A549 (cell line): ENCODE data around the gene CETP.

Experiments
- CHD2 ChIP-seq: fragments of 150-350 bp; IDR thresholded peaks from 2 replicates; pipeline ENCODE4 v1.6.1; 2014; ENCODE audit warnings: low read length; ENCODE audit not compliant: partially characterized antibody
- EP300 ChIP-seq, 2 experiments: fragments of >200 bp; sonication (Bioruptor Twin); formaldehyde crosslinking; IDR thresholded peaks; 2 replicates in 1 of 2; 3 replicates in 1 of 2; pipeline ENCODE4 v1.6.1; 2016 to 2017
- NFE2L2 ChIP-seq: fragments of 150-350 bp; conservative IDR thresholded peaks from 2 replicates; pipeline ENCODE4 v1.6.1; 2014; ENCODE audit warnings: low read length
- NR3C1 ChIP-seq: fragments of >200 bp; sonication (Bioruptor Twin); formaldehyde crosslinking; IDR thresholded peaks from 3 replicates; pipeline ENCODE4 v1.6.1; 2017
- PHF8 ChIP-seq: fragments of 200-600 bp; sonication (generic); IDR thresholded peaks from 2 replicates; pipeline ENCODE4 v1.6.1; 2016; ENCODE audit warnings: low read depth, mild to moderate bottlenecking, antibody characterized with exemption, moderate library complexity, borderline replicate concordance
- POLR2A ChIP-seq: IDR thresholded peaks from 2 replicates; pipeline ENCODE4 v1.6.1; 2012; ENCODE audit warnings: mild to moderate bottlenecking, low read length
- POLR2AphosphoS2 ChIP-seq: conservative IDR thresholded peaks from 2 replicates; pipeline ENCODE4 v1.6.1; 2012; ENCODE audit warnings: low read length, improper control_type of control experiment, inconsistent platforms
- RCOR1 ChIP-seq: fragments of 150-350 bp; IDR thresholded peaks from 2 replicates; pipeline ENCODE4 v1.6.1; 2014; ENCODE audit warnings: antibody characterized with exemption, low read length, low read depth
- SMC3 ChIP-seq: fragments of >200 bp; sonication (Bioruptor Twin); formaldehyde crosslinking; IDR thresholded peaks from 3 replicates; pipeline ENCODE4 v1.6.1; 2018; ENCODE audit warnings: inconsistent platforms
- SREBF2 ChIP-seq: fragments of 450-650 bp; IDR thresholded peaks from 2 replicates; pipeline ENCODE4 v1.6.1; 2014; ENCODE audit warnings: mild to moderate bottlenecking, moderate library complexity
- ZSCAN20 ChIP-seq: fragments of 250-450 bp; sonication (Bioruptor Pico); IDR thresholded peaks from 2 replicates; pipeline ENCODE4 v1.8.0; 2022; ENCODE audit warnings: mild to moderate bottlenecking, moderate library complexity
- TF ChIP-seq, protein P1 (sequence below): fragments of >200 bp; sonication (Bioruptor Twin); formaldehyde crosslinking; IDR thresholded peaks from 3 replicates; pipeline ENCODE4 v1.5.1; 2016
- TF ChIP-seq, protein P2 (sequence below): IDR thresholded peaks from 2 replicates; pipeline ENCODE4 v1.6.1; 2012

- TF ChIP-seq CHD2, result no peak
- TF ChIP-seq, protein P1, sequence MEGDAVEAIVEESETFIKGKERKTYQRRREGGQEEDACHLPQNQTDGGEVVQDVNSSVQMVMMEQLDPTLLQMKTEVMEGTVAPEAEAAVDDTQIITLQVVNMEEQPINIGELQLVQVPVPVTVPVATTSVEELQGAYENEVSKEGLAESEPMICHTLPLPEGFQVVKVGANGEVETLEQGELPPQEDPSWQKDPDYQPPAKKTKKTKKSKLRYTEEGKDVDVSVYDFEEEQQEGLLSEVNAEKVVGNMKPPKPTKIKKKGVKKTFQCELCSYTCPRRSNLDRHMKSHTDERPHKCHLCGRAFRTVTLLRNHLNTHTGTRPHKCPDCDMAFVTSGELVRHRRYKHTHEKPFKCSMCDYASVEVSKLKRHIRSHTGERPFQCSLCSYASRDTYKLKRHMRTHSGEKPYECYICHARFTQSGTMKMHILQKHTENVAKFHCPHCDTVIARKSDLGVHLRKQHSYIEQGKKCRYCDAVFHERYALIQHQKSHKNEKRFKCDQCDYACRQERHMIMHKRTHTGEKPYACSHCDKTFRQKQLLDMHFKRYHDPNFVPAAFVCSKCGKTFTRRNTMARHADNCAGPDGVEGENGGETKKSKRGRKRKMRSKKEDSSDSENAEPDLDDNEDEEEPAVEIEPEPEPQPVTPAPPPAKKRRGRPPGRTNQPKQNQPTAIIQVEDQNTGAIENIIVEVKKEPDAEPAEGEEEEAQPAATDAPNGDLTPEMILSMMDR, result no peak
- TF ChIP-seq ZSCAN20 (CRISPR knock-in tag), result no peak
- TF ChIP-seq POLR2A, result no peak
- no peak for TF ChIP-seq SMC3
- TF ChIP-seq EP300 (IDR thresholded peaks at IDR 0.05), result no peak
- TF ChIP-seq, protein P2, sequence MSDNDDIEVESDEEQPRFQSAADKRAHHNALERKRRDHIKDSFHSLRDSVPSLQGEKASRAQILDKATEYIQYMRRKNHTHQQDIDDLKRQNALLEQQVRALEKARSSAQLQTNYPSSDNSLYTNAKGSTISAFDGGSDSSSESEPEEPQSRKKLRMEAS, result no peak
- no peak for TF ChIP-seq NR3C1
- no peak for TF ChIP-seq POLR2AphosphoS2
- TF ChIP-seq PHF8, result no peak
- TF ChIP-seq RCOR1, result no peak
- TF ChIP-seq SREBF2, result no peak
- no peak for TF ChIP-seq NFE2L2
Measured at GRCh38 chr16:56982695-56983094, 20.9 kb downstream of the CETP start.
